Measurements from ENCODE around the gene KLHL14. TPM values are rescaled to one million over a fixed set of nuclear protein-coding genes. Genes with fewer than 3 reads are reported as not detected.
"Not testable (repeated sequence)": the region's sequence is repeated elsewhere in the genome, so short reads cannot be mapped to it uniquely, and the experiment has no call there.

KLHL14 gene
- total RNA-seq = not detected

GRCh38 chr18:32772581-32773381 is at the start of gene KLHL14:
TSS of gene KLHL14 (minus strand) at chr18:32773023. CDS start at chr18:32770591, 2,432 bp downstream.
- DNase-seq (ENCODE audit: low spot score) (no peak), ATAC-seq (no peak)

- DNase-seq (ENCODE audit: low spot score) (no peak), ATAC-seq (no peak)
Measured at GRCh38 chr18:32822197-32822596, 49.4 kb upstream of the KLHL14 start.

GRCh38 chr18:32815881-32816280 is 43.1 kb upstream of the KLHL14 start:
- no peak for ATAC-seq
- no peak for DNase-seq (ENCODE audit: low spot score)

- no peak for DNase-seq (ENCODE audit: low spot score)
- ATAC-seq = no peak
Measured at GRCh38 chr18:32812342-32812741, 39.5 kb upstream of the KLHL14 start.

- ATAC-seq (no peak), DNase-seq (ENCODE audit: low spot score) (no peak)
Measured at GRCh38 chr18:32810314-32810713, 37.5 kb upstream of the KLHL14 start.

- no peak for ATAC-seq
- DNase-seq (ENCODE audit: low spot score) = no peak
Measured at GRCh38 chr18:32805354-32805753, 32.5 kb upstream of the KLHL14 start.

GRCh38 chr18:32804134-32804888 is 31.5 kb upstream of the KLHL14 start:
- ATAC-seq (no peak), DNase-seq (ENCODE audit: low spot score) (no peak)

GRCh38 chr18:32803568-32803967 is 30.7 kb upstream of the KLHL14 start:
- DNase-seq (ENCODE audit: low spot score) (no peak), ATAC-seq (no peak)

- no peak for DNase-seq (ENCODE audit: low spot score)
- no peak for ATAC-seq
Measured at GRCh38 chr18:32802591-32803451, 30.0 kb upstream of the KLHL14 start.

- DNase-seq (ENCODE audit: low spot score) (no peak), ATAC-seq (no peak)
Measured at GRCh38 chr18:32801228-32801627, 28.4 kb upstream of the KLHL14 start.

GRCh38 chr18:32798209-32798960 is 25.6 kb upstream of the KLHL14 start:
- ATAC-seq = no peak
- DNase-seq (ENCODE audit: low spot score) = no peak

GRCh38 chr18:32794667-32795066 is 21.8 kb upstream of the KLHL14 start:
- ATAC-seq; DNase-seq (ENCODE audit: low spot score): not testable (repeated sequence)

- no peak for ATAC-seq
- no peak for DNase-seq (ENCODE audit: low spot score)
Measured at GRCh38 chr18:32779010-32779409, 6.2 kb upstream of the KLHL14 start.

- ATAC-seq = no peak
- no peak for DNase-seq (ENCODE audit: low spot score)
Measured at GRCh38 chr18:32777049-32777448, 4.2 kb upstream of the KLHL14 start.

- DNase-seq (ENCODE audit: low spot score) (no peak), ATAC-seq (no peak)
Measured at GRCh38 chr18:32776561-32776960, 3.7 kb upstream of the KLHL14 start.

- ATAC-seq (no peak), DNase-seq (ENCODE audit: low spot score) (no peak)
Measured at GRCh38 chr18:32775628-32776027, 2.8 kb upstream of the KLHL14 start.

GRCh38 chr18:32773382-32773712 is 524 bp upstream of the KLHL14 start:
- ATAC-seq (no peak), DNase-seq (ENCODE audit: low spot score) (no peak)

GRCh38 chr18:32771871-32772580 is 797 bp downstream of the KLHL14 start:
- no peak for DNase-seq (ENCODE audit: low spot score)
- peak; percentile 45 for ATAC-seq

GRCh38 chr18:32771169-32771751 is 1.6 kb downstream of the KLHL14 start:
- ATAC-seq = peak; percentile 46
- no peak for DNase-seq (ENCODE audit: low spot score)
